ENCODE measurements around the gene C6orf120.

Gene C6orf120

DNA sequence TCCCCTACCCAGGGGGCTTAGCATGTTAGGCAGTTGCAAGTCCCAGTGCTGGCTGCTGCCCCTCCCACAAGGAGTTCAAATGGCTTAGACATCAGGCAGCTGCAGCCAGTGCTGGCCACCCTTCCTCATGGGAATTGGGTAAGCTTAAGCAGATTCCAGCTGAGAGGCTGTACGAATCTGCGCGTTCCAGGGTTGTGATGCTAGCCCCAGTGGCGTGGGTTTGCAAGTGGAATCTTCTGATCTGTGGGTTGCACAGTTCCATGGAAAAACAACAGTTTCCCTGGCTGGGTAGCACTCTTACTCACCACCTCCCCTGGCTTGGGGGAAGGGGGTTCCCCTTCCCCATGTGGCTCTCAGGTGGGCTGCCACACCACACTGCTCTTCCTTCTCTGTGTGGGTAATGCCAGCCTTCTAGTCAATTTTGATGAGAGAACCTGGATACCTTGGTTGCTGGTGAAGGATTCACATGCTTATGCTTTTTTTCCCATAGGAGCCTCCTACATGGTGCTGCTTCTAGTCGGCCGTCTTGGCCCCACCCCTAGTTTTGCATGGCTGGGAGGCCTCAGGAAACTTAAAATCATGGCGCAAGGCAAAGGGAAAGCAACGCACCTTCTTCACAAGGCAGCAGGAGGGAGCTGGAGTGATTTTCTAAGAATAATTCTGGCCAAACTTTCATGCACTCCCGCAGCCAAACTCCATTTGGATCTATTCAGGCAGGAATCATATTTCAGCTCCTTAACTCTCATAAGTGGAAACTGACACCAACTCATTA lies 36.5 kb downstream of the C6orf120 start:
- DNase-seq (ENCODE audit: low read depth): peak; percentile 36
- TF ChIP-seq, protein P1, sequence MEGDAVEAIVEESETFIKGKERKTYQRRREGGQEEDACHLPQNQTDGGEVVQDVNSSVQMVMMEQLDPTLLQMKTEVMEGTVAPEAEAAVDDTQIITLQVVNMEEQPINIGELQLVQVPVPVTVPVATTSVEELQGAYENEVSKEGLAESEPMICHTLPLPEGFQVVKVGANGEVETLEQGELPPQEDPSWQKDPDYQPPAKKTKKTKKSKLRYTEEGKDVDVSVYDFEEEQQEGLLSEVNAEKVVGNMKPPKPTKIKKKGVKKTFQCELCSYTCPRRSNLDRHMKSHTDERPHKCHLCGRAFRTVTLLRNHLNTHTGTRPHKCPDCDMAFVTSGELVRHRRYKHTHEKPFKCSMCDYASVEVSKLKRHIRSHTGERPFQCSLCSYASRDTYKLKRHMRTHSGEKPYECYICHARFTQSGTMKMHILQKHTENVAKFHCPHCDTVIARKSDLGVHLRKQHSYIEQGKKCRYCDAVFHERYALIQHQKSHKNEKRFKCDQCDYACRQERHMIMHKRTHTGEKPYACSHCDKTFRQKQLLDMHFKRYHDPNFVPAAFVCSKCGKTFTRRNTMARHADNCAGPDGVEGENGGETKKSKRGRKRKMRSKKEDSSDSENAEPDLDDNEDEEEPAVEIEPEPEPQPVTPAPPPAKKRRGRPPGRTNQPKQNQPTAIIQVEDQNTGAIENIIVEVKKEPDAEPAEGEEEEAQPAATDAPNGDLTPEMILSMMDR (conservative IDR thresholded peaks at IDR 0.05; ENCODE audit: low read length): no peak
- H3K4me3 ChIP-seq (ENCODE audit: low read length): no peak overlapping the region

- TF ChIP-seq, protein P1 (conservative IDR thresholded peaks at IDR 0.05; ENCODE audit: low read length): no peak
- no peak overlapping the region for H3K4me3 ChIP-seq (ENCODE audit: low read length)
- DNase-seq (ENCODE audit: low read depth): no peak
These were observed 37.1 kb downstream of the C6orf120 start for GRCh38 chr6:169738976-169739529.

DNA sequence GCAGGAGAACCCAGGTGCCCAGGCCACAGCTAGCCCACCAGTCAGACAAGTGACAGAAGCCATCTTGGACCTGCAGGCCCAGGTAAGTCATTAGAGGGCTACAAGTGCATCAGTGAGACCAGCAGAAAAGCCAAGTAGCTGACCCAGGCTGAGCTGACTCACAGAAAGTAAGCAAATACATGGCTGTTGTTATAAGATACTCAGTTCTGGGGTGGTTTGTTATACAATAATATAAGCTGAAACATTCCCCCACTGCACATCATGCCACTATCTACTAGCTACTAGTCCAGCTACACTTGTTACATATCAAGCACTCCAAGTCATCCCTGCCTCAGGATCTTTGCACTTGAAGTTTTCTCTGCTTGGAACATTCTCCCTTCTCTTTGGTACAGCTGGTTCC lies 39.4 kb downstream of the C6orf120 start:
- TF ChIP-seq, protein P1 (conservative IDR thresholded peaks at IDR 0.05; ENCODE audit: low read length): no peak
- no peak overlapping the region for H3K4me3 ChIP-seq (ENCODE audit: low read length)
- no peak for DNase-seq (ENCODE audit: low read depth)

- TF ChIP-seq, protein P1 (conservative IDR thresholded peaks at IDR 0.05; ENCODE audit: low read length): no peak
- no peak for DNase-seq (ENCODE audit: low read depth)
- no peak overlapping the region for H3K4me3 ChIP-seq (ENCODE audit: low read length)
These were observed 43.5 kb downstream of the C6orf120 start for GRCh38 chr6:169745405-169745804.

GRCh38 chr6:169746556-169746955 lies 44.6 kb downstream of the C6orf120 start:
- no peak for DNase-seq (ENCODE audit: low read depth)
- TF ChIP-seq, protein P1 (conservative IDR thresholded peaks at IDR 0.05; ENCODE audit: low read length): no peak
- H3K4me3 ChIP-seq (ENCODE audit: low read length): no peak overlapping the region

DNA sequence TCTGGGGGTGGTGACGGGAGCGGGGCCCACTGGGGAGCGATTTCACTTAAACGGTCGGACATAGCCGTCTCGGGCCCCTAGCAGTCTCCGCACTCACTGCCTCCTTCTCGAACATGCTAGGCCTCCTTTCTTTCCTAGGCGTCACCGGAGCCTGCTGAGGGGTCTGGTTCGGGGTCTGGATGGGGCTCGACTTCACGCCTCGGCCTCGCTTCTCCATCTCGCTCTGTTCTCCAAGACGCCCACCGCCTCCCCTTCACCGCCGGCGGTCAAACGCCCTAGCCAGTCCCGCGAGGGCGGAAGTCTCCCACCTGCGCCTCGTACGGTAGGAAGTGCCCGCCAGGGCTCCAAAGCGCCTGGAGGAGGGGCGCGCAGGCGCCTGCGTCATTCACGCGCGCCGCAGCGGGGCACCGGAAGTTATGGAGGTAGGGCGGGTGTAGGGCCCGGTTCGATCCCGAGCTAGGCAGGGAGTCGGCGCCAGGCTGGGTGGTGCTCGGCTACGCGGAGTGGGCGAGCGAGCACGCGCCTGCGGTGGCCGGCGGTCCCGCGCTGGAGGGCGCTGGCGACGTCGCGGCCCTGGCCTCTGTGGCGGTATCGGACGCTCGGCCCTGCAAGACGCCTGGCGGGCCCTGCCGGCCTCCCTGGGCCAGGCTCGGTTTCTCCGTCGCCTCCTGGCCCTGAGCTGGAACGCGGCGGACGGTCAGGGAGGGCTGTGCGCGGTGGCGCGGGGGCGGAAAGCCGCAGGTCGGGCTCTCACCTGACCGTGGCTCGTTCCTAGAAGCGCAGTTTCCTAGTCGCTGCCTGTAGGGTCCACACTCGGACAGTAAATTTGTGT lies 49.5 kb downstream of the C6orf120 start, which contains the start of the genes DYNLT2 and ERMARD:
TSS of gene DYNLT2 (minus strand) at position 331 of the 832 bp plus-strand sequence. CDS start at position 217, 114 bp downstream.
TSS of gene ERMARD (plus strand) at position 381 of the 832 bp plus-strand sequence. CDS start at position 417, 36 bp downstream.
- TF ChIP-seq, protein P1 (conservative IDR thresholded peaks at IDR 0.05; ENCODE audit: low read length): peak; percentile 19; the same call in 1 of the 2 replicates
- H3K4me3 ChIP-seq (ENCODE audit: low read length): peak within 1 kb of the TSS; percentile 88
- DNase-seq (ENCODE audit: low read depth): peak; percentile 91

Measured in AG10803 (cell line).